Erythroblast (primary cell): ENCODE data around the gene ZNF438.

ENCODE experiments used
- GATA1 ChIP-seq: IDR thresholded peaks from 2 replicates; pipeline ENCODE4 v1.6.1; 2011; ENCODE audit warnings: low read depth, mild to moderate bottlenecking, control low read depth, low read length, moderate library complexity
- POLR2A ChIP-seq: IDR thresholded peaks from 2 replicates; pipeline ENCODE4 v1.6.1; 2011; ENCODE audit warnings: mild to moderate bottlenecking, low read length

- TF ChIP-seq POLR2A: no peak
- TF ChIP-seq GATA1: no peak
These were observed 173.2 kb downstream of the ZNF438 start for GRCh38 chr10:30858499-30858898.
